Panc1 (cell line): ENCODE data around the gene NF1.

Source experiments
- CTCF ChIP-seq: fragments of 450-650 bp; IDR thresholded peaks from 2 replicates; pipeline ENCODE4 v1.5.1; 2017; ENCODE audit warnings: mild to moderate bottlenecking
- POLR2AphosphoS5 ChIP-seq: IDR thresholded peaks from 2 replicates; pipeline ENCODE4 v1.6.1; 2012; ENCODE audit warnings: mild to moderate bottlenecking, low read depth, low read length, moderate library complexity
- REST ChIP-seq, 2 experiments: IDR thresholded peaks; 2 replicates each; pipeline ENCODE4 v1.6.1; 2011 to 2012; ENCODE audit warnings: low read depth in 2 of 2, control low read depth in 1 of 2, low read length in 1 of 2, mild to moderate bottlenecking in 1 of 2, moderate library complexity in 1 of 2; ENCODE audit not compliant: insufficient read depth in 1 of 2
- TCF7L2 ChIP-seq: IDR thresholded peaks from 2 replicates; pipeline ENCODE4 v1.6.1; 2011; ENCODE audit warnings: mild to moderate bottlenecking, low read depth, low read length, inconsistent platforms

DNA sequence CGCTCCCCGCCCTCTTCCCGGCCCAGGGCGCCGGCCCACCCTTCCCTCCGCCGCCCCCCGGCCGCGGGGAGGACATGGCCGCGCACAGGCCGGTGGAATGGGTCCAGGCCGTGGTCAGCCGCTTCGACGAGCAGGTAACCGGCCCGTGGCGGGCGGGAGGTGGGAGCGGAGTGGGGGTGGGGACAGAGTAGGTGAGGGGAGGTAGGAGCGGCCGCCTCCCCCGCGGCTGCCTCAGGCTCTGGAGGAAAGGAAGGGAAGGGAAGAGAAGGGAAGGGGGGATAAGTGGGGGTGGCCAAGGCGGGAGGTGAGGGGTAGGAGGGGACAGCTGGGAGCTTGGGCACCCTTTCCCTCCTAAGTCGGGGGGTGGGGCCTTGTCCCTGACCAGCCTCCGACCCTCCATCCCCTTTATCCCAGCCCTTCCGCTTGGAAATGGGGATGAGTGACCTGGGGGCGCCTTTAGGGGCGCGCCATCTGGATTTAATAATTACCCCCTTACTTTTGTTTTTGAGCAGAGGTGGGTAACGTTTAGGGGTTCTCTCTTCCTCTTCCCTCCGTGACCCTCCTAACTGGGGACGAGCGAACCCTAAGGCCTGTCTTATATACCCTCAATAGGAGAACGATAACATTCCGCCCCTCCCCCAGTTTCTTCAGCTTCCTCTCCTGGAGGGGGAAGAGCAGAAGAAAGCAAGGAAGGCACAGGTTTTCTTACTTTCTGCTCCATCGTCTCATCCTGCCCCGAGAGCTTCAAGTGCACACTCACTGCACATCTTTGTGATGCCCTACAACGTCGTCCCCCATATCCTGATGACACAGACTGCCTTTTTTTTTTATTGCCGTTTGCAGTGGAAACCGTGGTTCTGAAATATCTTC is 694 bp downstream of the NF1 start:
- no peak for TF ChIP-seq CTCF
- no peak; the same call in 1 of the 2 replicates for TF ChIP-seq POLR2AphosphoS5
- TF ChIP-seq TCF7L2: no peak
- TF ChIP-seq REST (IDR thresholded peaks at IDR 0.05; ENCODE audit: insufficient read depth in 1 of 2, low read depth in 2 of 2, low read length in 1 of 2): no peak
